Mesothelial cell of epicardium (in vitro differentiated cells): ENCODE measurements around the gene PEX11G. TPM values are rescaled to one million over a fixed set of nuclear protein-coding genes. Genes with fewer than 3 reads are reported as not detected.

Experiments
- DNase-seq, 2 experiments: peaks; one replicate each; pipeline ENCODE4 v3.0.0; 2021; ENCODE audit warnings: low spot score in 2 of 2; ENCODE audit not compliant: unreplicated experiment in 2 of 2
- H3K27ac Mint-ChIP-seq: 2 replicates; pipeline ENCODE4 v1.8.0; 2021; ENCODE audit warnings: mixed read lengths
- H3K27me3 Mint-ChIP-seq: 2 replicates; pipeline ENCODE4 v1.8.0; 2021; ENCODE audit warnings: low read depth, mixed read lengths
- H3K36me3 Mint-ChIP-seq: 2 replicates; pipeline ENCODE4 v1.8.0; 2021; ENCODE audit warnings: mixed read lengths
- H3K4me1 Mint-ChIP-seq: 2 replicates; pipeline ENCODE4 v1.8.0; 2021; ENCODE audit warnings: mixed read lengths
- H3K4me3 Mint-ChIP-seq: 2 replicates; pipeline ENCODE4 v1.8.0; 2021; ENCODE audit warnings: mild to moderate bottlenecking, moderate library complexity, mixed read lengths
- H3K9me3 Mint-ChIP-seq: 2 replicates; pipeline ENCODE4 v1.8.0; 2021; ENCODE audit warnings: mixed read lengths
- total RNA-seq: library from RNA; stranded (reverse); gene quantifications from 3 replicates; pipeline ENCODE4 v1.2.1, GENCODE V29; 2021
- TF ChIP-seq, protein P1 (sequence below): fragments of 200-600 bp; sonication (generic); IDR thresholded peaks from one replicate; pipeline ENCODE4 v1.5.0; 2021; ENCODE audit warnings: antibody characterized with exemption; ENCODE audit not compliant: unreplicated experiment

Gene PEX11G
- total RNA-seq, 1 donor from 2014 or later, result 7.0 TPM

DNA sequence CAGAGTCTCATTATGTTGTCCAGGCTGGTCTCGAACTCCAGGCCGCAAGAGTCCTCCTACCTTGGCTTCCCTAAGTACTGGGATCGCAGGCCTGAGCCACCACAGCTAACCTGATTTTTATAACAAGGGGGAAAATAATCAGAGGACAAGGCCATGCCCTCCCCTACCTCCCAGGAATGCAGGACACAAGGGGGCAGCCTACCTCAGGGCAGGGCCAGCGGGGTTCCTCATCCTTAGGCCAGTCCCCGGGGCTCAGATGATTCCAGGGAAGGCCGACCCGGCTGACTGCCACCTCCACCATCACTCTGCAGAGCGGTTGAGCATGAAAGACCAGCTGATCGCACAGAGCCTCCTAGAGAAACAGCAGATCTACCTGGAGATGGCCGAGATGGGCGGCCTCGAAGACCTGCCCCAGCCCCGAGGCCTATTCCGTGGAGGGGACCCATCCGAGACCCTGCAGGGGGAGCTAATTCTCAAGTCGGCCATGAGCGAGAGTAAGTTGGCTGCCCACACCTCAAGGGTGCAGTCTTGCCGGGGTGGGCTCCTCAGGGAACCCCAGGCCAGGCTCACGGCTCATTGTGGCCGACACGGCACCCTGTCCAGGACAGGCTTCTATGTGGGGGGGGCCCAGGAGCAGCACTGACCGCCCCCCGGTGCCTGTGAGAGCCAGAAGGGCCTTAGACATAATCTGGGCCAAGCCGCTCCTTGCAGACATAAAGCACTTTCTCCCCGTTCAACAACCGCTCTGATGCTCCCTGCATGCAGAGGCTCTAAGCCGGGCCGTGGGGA lies 26.8 kb downstream of the PEX11G start:
- H3K27ac Mint-ChIP-seq, result no peak overlapping the region
- no peaks in the 10 kb centered on the region for H3K27me3 Mint-ChIP-seq
- H3K4me3 Mint-ChIP-seq, result no peak overlapping the region
- no peak for DNase-seq
- H3K9me3 Mint-ChIP-seq, result peaks cover 1% of the 10 kb centered on the region
- H3K36me3 Mint-ChIP-seq, result peaks cover 24% of the 10 kb centered on the region
- TF ChIP-seq, protein P1, sequence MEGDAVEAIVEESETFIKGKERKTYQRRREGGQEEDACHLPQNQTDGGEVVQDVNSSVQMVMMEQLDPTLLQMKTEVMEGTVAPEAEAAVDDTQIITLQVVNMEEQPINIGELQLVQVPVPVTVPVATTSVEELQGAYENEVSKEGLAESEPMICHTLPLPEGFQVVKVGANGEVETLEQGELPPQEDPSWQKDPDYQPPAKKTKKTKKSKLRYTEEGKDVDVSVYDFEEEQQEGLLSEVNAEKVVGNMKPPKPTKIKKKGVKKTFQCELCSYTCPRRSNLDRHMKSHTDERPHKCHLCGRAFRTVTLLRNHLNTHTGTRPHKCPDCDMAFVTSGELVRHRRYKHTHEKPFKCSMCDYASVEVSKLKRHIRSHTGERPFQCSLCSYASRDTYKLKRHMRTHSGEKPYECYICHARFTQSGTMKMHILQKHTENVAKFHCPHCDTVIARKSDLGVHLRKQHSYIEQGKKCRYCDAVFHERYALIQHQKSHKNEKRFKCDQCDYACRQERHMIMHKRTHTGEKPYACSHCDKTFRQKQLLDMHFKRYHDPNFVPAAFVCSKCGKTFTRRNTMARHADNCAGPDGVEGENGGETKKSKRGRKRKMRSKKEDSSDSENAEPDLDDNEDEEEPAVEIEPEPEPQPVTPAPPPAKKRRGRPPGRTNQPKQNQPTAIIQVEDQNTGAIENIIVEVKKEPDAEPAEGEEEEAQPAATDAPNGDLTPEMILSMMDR, result no peak
- no peaks in the 10 kb centered on the region for H3K4me1 Mint-ChIP-seq

DNA sequence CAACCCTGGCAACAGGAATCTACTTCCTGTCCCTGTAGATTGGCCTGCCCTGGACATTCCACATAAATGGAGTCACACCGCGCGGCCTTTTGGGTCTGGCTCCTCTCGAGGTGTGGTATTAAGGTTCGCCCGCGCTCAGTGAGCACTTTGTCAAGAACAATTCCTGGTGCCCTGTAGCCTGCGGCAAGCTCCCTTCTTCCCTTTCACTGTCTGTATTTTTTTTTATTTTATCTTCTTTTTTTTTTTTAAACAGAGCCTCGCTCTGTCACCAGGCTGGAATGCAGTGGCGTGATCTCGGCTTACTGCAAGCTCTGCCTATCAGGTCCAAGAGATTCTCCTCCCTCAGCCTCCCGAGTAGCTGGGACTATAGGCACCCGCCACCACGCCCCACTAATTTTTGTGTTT lies 28.3 kb downstream of the PEX11G start:
- H3K36me3 Mint-ChIP-seq, result peaks cover 36% of the 10 kb centered on the region
- TF ChIP-seq, protein P1, result no peak
- H3K4me1 Mint-ChIP-seq, result no peaks in the 10 kb centered on the region
- H3K27me3 Mint-ChIP-seq, result no peaks in the 10 kb centered on the region
- no peak for DNase-seq
- H3K27ac Mint-ChIP-seq, result peak overlapping the region; percentile 90
- no peak overlapping the region for H3K4me3 Mint-ChIP-seq
- peaks cover 9% of the 10 kb centered on the region for H3K9me3 Mint-ChIP-seq

DNA sequence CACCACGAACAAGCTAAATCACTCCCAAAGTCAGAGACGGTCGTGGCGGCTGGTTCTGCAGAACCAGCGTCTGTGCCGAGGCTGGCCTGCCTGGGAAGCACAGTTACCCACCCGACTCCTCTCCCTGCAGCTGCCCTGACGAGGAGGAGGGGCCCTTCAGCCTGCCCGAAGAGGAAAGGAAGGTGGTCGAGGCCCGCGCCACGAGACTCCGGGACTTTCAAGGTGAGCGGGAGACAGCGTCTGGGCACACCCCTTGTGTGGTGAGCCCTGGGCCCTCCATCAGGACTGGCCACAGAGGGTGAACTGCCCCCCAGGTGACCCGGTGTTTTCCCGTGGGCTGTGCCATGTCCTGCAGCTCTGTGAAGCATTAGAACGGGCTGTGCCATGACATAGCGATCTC lies 29.1 kb downstream of the PEX11G start:
- Mint-ChIP-seq H3K27me3 (no peaks in the 10 kb centered on the region), H3K27ac (peak overlapping the region; percentile 90), H3K4me3 (no peak overlapping the region), H3K4me1 (no peaks in the 10 kb centered on the region), H3K36me3 (peaks cover 44% of the 10 kb centered on the region), H3K9me3 (peaks cover 16% of the 10 kb centered on the region)
- TF ChIP-seq, protein P1, result no peak
- no peak for DNase-seq

DNA sequence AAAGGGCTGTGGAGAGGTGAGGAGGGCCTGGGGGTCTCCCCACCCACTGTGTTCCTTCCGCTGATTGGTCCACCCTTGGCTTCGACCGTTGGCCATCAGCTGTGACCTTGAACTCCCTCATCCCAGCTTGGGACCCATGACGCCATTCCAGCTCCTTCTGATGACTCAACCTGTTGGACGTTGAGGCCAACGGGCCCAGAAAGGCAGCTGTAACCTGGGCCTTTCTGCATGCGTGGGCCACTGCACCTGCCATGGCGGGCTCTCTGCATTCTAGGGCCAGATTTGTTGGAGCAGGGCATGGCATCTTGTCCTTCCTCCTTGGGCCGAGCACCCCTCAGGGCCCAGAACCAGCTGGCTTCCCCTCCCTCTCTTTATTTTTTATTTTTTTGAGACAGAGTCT lies 30.2 kb downstream of the PEX11G start:
- DNase-seq, result no peak
- H3K36me3 Mint-ChIP-seq, result peaks cover 52% of the 10 kb centered on the region
- H3K4me1 Mint-ChIP-seq, result no peaks in the 10 kb centered on the region
- peaks cover 24% of the 10 kb centered on the region for H3K9me3 Mint-ChIP-seq
- no peak overlapping the region for H3K4me3 Mint-ChIP-seq
- no peak overlapping the region for H3K27ac Mint-ChIP-seq
- no peaks in the 10 kb centered on the region for H3K27me3 Mint-ChIP-seq
- TF ChIP-seq, protein P1, result no peak

DNA sequence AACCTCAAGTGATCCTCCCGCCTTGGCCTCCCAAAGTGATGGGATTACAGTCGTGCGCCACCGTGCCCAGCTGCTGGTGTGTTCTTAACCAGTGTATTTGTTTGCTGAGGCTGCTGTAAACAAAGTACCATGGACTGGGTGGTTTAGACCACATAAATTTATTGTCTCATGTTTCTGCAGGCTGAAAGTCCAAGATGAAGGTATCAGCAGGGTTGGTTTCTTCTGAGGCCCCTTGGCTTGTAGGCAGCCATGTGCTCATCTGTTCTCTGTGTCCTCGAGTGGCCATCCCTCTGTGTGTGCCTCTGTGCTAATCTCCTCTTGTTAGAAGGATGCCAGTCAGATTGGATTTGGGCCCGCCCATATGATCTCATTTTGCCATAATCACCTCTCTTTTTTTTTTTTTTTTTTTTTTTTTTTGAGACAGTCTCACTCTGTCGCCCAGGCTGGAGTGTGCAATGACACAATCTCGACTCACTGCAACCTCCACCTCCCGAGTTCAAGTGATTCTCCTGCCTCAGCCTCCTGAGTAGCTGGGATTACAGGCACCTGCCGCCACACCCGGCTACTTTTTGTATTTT lies 31.8 kb downstream of the PEX11G start:
- no peak for DNase-seq
- Mint-ChIP-seq H3K27ac (no peak overlapping the region), H3K27me3 (no peaks in the 10 kb centered on the region), H3K4me3 (no peak overlapping the region), H3K4me1 (no peaks in the 10 kb centered on the region), H3K36me3 (peaks cover 59% of the 10 kb centered on the region), H3K9me3 (peaks cover 30% of the 10 kb centered on the region)
- TF ChIP-seq, protein P1, result no peak
